Stimulated activated CD8-positive, alpha-beta memory T cell treated with anti-CD3 and anti-CD28 coated beads, Interleukin-7, amount 100 ng/mL, for 24 hours (primary cell): Measurements from ENCODE around the gene ARMC8.

ENCODE experiments used
- DNase-seq: peaks from one replicate; pipeline ENCODE4 v3.0.0-alpha.2; 2020; ENCODE audit warnings: low read depth

The ARMC8 gene

DNA sequence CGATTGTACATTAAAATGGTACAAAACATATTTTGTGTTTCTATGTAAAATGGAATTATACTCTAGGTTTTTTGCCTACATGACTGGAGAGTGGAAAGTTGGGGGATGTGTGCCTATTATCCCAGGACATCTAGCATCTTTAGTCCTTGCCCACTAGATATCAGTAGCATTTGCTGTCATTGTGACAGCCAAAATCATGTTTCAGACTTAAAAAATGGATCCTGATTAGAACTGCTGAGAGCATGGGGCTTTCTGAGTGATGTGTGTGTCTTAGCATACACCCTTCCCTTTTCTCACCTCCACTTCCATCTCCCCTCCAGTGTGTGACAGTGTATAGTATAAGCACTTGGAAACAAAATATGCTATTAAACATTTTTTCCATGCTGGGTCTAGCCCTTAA is 13.3 kb downstream of the ARMC8 start:
- DNase-seq: no peak

DNA sequence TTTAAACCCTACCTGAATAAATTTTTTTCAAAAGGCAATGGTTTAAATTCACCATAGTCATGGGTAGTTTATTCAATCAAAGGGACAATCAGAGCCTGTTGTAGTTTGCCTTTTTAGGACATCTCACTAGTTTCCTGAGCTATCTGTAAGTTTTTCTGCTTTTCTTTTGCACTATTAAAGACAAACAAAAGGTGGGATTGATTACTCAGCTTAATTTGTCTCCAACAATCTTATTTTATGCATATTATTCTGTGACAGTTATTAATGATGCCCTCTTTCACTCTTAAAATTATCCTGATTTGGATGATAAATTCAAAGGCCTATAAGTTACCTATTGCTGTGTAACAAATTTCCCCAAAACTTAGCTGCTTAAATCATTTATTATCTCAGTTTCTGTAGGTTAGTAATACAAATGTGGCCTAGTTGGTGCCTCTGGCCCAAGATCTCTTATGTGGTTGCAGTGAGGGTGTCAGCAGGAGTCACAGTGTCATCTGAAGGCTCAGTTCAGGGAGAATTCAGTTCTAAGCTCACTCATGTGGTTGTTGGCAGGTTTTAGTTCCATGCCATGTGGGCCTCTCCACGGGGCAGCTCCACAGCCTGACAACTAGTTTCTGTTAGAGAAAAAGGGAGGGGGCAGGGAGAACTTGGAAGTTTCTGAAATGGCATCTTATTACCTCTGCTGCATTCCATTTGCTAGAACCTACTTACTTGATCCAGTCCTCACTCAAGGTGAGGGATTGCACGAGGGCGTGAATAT is 16.0 kb downstream of the ARMC8 start:
- no peak for DNase-seq

DNA sequence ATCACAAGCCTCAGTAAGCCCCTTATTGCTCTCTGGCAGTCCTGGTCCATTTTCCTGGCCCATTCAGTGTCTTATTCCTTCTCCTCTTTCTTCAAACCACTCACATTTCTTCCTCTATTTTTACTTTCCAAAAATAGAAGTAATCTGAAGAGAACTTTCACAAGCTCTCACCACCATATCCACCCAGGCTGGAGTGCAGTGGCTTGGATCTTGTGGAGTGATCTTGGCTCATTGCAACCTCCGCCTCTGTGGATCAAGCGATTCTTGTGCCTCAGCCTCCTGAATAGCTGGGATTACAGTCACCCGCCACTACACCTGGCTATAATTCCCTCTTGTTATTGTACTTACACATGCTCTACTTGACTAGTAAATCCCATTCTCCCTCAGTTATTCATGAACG is 16.8 kb downstream of the ARMC8 start:
- no peak for DNase-seq

DNA sequence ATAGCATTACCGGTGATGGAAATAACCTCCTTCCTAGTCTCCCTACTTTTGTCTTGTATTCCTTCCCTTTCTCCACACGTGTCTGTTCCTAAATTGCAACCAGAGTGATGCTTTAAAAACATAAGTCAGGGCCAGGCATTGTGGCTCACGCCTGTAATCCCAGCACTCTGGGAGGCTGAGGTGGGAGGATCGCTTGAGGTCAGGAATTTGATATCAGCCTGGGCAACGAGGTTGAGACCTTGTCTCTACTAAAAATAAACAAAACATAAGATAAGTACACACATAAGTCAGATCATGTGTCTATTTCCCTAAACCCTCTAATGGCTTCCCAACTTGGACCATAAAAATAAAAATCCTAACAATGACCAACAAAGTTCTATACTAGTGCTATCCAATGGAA is 18.4 kb downstream of the ARMC8 start:
- no peak for DNase-seq

DNA sequence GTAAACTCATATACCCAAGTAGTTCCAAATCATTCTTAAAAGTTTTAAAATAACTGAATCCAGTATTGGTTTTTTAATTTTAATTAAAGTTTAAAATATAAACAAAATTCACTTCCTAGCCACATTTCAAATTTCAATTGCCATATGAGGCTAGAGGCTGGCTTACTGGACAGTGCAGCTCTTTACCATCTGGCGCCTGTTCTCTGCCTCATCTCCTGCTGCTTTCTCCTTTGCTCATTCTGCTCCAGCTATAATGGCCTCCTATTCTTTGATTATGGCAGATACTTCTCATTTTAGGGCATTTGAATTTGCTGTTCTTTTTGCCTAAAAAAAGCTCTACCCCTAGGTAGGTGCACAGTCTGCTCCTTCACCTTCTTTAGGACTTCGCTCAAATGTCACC is 19.1 kb downstream of the ARMC8 start:
- DNase-seq: no peak

DNA sequence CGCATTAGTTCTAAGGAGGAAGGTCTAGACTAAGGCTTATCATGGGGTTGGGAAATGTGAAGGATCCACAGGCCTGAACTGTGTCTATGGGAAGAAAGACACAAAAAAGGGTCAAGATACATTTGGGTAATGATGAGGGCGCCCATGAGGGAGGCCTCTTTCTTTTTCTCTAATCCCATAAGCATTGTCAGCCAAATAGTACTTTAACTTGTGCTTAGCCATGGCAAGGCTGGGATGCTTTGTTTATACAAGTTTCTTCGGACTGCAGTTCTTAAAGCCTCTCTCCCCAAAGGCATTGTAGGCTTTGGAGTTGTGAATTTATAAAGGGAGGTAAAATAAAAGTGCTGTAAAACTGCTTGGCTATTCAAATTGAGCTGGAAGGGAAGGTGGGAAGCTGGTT is 23.4 kb downstream of the ARMC8 start:
- no peak for DNase-seq

DNA sequence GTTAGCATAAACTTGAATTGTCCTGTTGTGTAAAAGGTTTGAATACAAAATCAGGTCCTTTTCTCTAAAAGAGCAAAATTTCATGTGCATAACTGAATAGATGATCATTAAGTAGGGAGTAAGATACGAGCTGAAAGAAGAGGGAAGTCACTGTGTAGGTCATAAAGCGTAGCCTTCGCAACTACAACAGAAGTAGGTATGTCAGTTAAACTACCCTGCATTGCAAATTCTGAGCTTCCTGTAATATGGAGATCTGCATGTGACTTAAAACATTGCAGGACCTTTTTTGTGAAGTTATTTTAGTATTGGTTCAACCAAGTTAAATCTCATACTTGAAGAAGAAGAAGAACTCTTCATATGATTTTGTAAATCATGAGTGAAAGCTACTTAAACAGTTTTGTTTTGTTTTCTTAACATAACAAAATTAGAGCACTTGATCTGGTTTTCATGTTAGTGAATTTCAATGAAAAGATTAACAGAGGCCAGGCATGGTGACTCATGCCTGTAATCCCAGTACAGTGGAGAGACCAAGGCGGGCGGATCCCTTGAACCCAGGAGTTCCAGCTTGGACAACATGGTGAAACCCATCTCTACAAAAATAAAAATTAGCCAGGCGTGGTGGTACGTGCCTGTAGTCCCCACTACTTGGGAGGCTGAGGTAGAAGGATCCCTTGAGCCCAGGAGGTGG is 26.4 kb downstream of the ARMC8 start:
- no peak for DNase-seq

DNA sequence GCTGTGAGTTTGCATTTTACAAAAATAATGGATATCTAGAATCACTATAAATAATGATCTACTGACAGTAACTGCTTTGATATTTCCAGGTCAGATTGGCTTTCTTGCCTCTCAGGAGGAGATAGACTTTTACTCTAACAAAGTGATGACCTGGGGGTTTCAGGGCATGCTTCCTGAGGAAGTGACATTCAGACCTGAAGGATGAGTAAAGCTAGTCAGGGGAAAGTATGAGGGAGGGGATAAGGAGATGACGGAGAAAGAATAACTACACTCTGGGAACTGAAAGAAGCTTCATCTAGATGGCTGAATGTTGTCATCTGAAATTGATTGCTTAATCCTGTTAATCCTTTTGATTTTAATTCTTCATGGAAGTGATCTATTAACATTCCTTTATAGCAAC is 32.2 kb downstream of the ARMC8 start:
- DNase-seq: no peak

DNA sequence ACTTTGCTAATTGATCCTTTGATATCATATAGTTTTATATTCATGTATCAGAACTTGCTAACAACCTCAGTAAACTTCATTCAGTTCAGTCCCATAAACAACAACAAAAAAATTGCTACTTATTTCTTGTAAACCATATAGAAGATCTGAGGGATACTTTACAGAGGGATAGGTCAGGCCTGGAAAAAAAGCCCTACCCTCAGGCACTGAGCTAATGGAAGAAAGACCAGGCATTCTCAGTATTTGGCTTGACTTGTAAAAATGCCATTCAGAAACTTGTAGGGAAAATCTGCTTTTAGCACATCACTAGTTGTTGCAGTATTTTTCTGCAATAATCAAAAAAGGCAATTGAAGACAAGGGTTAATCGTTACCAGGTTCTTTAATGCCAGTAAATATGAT is 33.1 kb downstream of the ARMC8 start:
- DNase-seq: no peak

DNA sequence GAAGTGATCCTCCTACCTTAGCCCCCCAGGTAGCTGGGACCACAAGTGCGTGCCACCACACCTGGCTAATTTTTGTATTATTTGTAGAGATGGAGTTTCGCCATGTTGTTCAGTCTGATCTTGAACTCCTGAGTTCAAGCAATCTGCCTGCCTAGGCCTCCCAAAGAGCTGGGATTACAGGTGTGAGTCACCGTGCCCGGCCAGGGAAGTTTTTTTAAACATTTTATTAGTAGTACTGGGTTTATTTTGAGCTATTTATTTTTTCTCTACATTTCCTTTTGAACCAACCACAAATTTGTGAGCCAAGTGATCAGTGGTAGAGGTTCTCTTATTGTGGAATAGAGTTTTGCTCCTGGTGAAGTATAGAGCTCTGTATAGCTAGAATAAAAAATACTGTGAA is 33.7 kb downstream of the ARMC8 start:
- DNase-seq: no peak

DNA sequence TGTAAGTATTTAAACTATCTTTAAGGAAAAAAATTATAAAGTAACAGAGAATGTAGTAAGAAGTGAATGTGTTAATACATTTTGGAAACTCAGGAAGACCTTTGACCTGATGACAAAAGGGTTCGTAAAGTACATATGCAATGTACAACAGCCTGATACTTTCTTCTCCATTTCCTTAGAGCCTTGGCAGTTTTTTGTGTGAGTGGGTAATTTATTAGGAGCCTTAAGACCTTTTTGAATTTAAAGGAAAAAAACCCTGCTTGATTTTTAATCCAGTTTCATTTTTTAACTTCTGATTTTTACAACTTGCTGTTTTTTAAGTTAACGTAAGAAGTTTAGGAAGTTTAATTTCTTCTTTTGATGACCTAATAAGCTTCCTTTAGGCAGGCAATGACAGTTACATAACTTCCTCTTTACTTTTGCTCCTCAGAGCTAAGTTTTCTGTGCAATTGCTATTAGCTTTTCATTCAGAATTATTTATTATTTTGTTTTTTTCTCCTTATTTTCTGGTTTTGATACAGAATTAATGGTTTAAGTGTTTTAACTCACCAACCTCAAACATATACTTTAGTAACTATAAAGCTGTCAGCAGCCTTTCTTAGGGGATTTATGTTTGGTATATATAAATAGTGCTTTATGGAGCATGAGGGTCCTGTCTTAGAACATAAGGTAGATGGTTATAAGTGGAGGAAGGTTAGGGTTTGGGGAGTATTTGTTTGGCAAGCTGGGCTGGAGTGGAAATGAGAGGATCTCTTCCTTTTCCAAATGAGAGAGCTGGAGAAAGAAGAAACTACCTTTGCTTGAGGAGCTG is 35.2 kb downstream of the ARMC8 start:
- DNase-seq: no peak

DNA sequence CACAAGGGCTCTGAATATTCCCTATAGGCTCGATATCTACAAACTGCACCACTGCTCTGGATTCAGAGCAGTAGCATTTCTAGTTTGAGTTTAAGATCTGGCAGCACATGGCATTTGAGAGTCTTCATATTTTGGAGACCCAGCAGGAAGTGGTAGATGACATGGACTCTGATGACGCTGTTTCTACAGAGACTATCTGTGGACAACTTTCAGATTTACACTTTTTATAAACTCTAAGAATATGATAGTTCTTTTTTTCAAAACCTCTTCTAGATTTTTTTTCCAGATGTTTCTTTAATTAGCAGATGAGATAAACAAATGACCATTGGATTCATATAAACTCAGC is 35.8 kb downstream of the ARMC8 start:
- no peak for DNase-seq

DNA sequence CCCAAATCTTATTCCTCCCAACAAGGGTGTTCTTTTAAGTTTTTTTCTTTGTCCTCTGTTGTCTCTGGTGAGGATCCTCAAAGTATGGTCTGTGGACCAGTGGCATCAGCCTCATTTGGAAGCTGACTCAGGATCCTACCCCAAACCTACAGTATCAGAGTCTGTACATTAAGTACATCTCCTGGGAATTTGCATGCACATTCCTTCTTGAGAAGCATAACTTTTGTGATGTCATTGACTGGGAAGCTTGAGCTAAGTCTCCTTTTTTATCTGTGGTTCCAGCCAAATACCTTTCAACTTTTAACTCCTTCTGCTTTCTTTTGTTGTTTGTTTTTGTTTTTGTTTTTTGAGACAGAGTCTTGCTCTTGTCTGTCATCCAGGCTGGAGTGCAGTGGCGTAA is 40.5 kb downstream of the ARMC8 start:
- DNase-seq: no peak

DNA sequence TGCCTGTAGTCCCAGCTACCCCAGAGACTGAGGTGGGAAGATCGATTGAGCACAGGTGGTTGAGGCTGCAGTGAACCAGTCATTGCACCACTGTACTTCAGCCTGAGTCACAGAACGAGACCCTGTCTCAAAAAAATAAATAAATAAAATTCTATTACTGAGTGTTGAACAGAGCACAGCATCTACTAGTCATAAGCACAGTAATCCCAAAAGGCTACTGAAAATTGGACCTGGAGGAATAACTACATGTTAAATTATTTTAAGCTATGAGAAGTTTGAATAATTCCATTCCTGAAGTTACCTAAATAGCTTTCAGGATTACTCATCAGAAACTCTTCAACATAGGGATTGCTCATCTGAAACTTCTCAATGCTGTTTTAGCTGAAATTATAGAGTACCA is 43.4 kb downstream of the ARMC8 start:
- DNase-seq: no peak

DNA sequence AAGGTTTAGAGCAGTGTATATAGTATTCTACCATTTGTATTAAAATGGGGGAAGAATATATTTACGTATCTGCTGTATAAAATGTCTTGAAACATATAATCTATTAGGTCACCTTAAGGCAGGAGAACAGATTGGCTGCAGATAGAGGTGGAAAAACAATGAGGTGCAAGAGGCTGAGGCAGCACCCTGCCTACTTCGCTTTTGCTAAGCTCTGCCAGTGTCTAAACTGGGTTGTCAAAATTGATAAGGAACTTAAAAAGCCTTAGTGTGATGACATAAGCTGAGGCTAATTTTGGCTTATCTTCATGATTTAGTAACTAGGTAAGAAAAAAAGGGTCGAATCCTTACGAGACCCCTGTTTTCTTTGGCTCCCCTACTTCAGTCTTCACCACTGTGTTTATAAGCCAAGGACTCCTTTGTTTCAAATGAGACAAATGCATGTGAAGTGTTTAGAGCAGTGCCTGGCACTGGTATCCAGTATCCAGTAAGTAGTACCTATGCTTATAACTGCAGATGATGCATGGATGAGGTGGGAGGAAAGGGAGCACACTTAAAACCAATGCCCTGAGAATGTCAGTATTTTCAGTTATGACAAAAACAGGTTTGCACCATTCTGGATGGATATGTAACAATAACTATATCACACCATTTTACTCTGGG is 45.7 kb downstream of the ARMC8 start:
- no peak for DNase-seq

DNA sequence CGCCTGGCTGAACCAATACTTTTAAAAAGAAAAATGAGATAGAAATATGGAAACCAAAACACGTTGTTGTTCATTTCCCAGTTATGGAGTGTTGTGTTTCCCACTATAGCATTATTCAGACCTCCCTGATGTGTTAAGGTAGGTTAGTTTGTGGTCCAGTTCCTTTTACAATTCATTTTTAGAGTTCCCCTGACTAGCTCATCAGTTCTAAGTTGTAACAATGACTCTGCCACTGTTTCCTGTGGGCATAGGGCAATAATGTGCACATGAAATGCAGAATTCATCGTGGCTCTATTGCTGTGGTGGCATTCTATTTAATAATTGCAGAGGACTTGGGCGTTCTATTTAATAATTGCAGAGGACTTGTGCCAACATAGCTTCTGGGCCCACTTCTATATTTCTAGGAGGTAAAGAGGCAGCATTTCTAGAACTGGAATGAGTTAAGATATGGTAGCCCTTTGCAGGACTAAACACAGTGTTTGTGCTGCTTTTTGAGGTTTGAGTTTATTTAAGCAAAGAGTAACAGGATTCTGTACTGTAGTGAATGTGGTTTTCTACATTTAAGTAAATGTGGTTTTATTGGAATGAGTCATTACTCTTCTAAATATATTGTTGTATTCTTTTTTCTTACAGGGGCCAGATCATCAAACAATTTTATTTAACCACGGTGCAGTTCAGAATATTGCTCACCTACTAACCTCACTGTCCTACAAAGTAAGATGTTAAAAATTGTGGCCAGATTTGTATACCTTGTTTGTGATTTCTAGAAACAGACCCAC is 47.5 kb downstream of the ARMC8 start:
- DNase-seq: no peak

DNA sequence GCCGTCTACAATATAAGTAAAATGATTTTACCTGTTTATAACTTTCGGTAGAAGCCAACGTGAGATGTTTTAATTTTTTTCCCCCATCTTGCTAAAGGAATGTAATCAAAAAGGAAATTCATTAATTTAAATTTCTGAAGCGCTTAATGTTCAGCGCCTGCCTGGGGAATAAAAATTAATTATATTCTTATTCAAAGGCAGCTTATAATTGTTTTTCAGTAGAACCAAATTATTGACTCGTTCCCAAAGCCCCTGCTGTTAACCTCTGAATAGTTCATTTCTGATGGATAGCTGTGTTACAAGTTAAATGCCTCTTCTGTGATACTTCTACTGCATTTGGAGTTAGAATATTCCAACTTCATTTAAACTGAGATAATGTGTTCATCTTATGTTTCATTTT is 51.6 kb downstream of the ARMC8 start:
- no peak for DNase-seq

DNA sequence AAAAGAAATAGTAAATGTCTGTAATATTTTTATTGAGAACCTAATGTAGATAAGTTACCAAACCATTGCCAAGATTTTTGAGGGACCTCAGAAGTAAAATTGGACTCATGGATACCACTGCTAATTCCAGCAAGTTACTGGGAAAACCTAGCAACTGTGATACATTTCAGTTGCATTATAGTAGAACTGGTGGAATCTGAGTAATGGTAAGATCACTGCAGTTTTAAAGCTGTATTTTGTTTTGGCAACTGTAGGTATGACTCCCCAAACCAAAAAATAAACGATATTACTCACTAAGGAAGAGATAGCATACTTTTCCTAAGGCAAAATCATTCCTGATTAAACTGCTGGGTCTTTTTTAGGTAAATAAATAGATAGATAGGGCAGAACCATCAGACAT is 54.0 kb downstream of the ARMC8 start:
- DNase-seq: no peak

DNA sequence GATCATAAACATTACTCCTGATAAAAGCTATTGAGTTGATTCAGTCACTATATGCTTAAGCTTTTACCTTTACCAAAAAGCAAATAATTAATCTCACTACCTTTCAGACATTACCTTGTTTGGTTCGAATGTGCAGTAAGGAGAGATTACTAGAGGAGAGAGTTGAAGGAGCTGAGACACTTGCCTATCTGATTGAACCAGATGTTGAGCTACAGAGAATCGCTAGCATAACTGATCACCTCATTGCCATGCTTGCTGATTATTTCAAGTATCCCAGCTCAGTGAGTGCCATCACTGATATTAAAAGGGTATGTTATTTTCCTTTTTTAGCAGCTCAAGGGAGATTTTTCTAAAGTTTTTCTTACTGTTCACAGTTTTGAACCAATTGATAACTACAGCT is 54.6 kb downstream of the ARMC8 start:
- no peak for DNase-seq

DNA sequence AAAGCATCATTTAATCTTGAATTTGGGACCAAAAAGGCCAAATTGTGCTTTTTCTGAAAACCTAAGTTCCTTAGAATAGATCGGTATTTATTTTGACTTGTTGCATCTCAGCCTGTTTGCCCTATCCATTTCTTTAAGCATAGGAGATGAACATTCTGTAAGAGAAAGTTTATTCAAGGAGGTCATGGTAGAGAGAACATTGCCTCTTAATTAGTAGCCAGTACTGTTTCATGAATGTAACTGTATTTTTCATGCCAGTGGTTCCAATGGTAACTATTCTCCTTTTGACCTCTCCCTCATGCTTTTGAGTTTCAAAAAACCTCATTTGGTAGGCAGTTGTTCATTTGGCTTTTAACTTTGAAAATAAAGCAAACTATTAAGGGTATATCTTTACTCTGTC is 55.4 kb downstream of the ARMC8 start:
- DNase-seq: no peak

DNA sequence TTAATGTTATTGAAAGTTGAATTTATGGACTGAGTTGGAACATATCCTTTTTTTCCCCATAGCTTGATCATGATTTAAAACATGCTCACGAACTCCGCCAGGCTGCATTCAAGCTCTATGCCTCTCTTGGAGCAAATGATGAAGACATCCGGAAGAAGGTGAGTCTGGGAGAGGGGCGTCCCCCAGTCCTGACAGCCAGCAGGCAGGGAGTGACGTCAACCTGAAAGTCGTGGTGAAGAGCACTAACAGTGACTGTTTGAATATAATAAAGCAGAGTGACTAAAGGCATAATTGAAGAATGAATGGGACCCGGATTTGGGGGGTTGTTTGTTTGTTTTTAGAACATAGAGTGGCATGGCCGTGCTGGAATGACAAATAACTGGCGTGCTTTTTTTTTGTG is 57.9 kb downstream of the ARMC8 start:
- no peak for DNase-seq

DNA sequence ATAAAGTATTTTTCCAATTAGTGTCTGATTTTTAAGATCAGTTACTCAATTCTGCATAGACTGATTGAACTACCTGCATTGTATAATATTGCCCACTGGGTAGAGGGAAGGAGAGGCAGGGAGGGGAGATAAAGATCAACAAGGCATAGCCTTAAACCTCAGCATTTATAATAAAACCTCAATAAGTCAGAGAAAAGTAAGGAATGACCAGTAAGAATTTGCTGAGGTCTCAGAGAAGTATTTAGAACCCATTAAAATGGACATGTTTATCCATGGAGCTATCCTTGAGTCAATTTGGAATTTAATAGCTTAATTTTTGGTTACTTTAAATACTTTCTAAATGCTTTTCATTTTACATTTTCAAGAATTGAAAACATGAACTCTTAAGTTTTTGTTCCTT is 62.5 kb downstream of the ARMC8 start:
- no peak for DNase-seq
